Stimulated activated CD4-positive, alpha-beta T cell treated with anti-CD3 and anti-CD28 coated beads, Interleukin-2, amount 100 ng/mL, for 4 hours (primary cell): ENCODE data around the gene DENND2A.
"Not testable (repeated sequence)": the region's sequence is repeated elsewhere in the genome, so short reads cannot be mapped to it uniquely, and the experiment has no call there.

ENCODE experiments used
- DNase-seq: peaks from one replicate; pipeline ENCODE4 v3.0.0-alpha.2; 2020; ENCODE audit warnings: low read depth

The DENND2A gene

DNA sequence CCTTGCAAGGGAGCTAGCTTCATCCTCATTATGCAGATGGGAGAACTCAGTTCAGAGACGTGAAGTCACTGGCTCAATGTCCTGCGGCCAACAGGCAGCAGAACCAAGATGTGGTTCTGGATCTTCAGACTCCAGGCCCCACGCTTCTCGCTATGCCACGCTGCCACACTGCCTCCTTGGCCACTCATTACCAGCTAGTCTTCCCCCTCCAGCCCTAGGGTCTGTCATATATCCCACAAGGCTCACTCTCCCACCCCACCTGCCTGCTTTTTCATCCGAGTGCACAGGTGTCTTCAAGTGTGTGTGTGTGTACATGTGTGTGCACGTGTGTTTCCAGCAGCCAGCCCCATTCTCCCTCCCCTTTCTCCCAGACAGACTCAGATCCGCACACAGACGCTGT, 53.4 kb downstream of the DENND2A start:
- DNase-seq = no peak

DNA sequence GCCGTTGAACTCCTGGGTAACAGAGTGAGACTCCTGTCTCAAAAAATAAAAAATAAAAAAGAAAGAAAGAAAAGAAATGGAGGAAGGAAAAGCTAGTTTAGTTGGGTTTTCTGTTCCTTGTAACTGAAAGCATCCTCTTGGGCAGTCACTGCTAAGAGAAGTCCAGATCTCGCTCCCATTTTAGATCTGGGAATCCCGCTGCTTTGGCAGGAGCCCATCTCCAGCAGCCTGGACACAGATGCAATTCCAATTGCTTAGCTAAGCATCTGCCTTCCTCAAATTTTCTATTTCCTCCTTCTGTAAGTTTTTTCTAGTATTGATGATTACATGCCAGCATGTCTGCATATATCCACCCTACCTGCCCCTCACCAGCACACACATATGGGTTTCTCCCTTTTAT, 54.1 kb downstream of the DENND2A start:
- no peak for DNase-seq

DNA sequence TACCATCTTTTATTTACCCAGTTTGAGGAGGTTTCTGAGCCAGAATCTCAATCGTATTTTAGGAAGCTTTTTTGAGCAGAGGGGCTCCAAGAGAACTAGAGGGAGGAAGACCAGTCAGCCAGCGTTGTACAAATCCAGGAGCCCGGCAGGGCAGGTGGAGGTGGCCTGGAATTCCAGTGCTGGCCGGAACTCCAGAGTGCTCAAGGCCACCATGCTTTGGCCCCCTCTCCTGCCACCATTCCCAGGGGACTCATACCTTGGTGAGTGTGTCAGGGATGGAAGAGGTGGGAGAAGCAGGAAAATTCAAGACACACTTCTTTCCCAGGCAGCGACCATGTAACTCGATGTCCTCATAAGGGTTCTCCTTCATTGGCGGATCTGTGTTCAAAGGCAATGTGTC, 55.3 kb downstream of the DENND2A start:
- DNase-seq = no peak

DNA sequence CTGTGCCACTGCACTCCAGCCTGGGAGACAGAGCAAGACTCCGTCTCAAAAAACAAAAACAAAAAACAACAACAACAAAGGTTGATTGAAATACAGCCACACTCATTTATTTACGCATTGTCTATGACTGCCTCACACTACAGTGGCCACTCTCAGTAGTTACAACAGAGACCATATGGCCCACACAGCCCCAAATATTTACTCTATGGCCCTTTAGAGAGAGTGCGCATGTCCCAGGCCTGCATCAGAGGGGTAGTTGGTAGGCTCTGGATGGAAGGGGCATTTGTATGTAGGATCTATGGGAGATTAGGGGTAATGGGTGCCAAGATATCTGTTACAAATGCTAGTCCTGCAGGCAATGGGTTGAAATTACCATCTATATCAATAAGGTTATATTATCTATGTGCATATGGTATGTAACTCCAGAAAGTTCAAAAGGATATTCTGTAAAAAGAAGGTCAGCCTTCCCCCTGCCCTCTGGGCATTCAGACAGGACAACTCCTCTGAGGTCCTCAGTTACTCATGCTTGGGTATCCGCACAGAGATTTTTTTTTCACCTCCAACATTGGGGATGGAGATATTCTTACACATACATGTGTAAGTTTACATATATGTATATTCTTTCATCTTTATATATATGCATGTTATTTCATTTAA, 56.3 kb downstream of the DENND2A start:
- DNase-seq = no peak

DNA sequence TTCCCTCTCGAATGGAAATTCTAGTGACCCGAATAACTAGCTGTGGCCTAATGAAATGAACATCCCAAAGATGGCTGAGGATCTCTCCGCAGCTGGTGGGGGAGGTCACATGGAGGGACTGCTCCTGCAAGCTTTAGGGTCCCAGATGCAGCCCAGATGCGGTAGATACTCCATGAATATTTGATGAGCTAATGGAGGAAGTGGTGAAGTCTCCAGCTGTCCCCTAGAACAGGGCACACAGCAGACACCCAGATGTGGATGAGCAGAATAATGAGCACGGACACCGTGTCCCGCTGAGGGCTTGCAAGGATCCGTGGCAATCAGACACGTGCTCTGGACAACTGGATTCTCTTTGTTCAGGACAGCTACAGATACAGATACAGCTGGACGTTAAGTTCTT, 59.2 kb downstream of the DENND2A start:
- DNase-seq = no peak

DNA sequence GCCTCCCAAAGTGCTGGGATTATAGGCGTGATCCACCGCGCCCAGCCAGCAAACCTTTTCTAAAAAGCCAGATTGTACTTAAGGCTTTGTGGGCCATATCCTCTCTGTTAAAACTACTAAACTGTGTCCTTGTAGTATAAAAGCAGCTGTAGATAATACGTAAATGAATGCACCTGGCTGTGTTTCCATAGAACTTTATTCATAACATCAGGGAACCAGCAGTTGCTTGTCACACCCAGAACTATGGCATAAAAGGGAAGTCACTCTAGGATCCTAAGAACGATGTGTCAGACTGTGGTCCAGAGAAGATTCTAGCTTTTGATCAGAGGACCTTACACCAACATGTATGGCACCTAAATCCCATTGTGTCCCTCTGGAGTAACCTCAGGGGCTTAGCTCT, 63.0 kb downstream of the DENND2A start:
- no peak for DNase-seq

DNA sequence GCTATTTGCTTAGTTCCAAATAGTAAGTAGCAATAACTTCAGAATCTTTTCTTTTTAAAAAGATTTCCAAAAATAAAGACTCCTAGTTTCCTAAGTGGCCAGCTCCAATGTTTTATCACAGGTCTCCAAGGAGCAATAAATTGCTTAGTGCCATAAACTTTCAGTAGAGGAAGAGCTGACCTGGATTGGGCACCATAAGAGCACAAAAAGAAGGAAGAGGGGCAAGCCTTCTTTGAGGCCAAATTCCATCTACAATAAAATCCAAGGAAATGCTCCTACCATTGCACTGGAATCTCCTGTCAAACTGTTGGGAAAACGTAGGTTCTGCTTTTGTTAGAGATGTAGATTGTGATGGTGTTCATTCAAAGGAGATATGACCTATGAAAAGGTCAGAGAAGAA, 64.0 kb downstream of the DENND2A start:
- DNase-seq = no peak

DNA sequence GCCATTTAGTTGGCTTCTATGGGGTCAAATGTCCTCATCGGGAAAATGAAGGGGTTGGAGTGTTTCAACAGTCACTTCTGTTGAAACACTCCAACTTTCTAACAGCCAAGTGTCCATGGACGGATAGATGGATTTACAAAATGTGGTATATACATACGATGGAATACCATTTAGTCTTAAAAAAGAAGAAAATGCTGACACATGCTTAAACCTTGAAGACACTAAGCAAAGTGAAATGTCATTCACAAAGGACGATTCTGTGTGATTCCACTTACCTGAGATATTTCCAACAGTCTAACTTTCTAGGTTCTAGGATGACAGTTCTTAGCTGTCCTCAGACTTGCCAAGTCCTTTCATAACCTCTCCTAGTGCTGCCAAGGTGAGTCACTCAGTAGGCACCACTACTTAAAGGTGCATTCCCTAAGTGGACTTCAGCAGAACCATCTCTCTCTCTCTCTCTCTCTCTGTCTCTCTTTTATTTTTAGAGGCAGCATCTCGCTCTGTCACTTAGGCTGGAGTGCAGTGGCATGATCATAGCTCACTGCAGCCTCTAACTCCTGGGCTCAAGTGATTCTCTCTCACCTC, 69.0 kb downstream of the DENND2A start:
- DNase-seq = no peak

DNA sequence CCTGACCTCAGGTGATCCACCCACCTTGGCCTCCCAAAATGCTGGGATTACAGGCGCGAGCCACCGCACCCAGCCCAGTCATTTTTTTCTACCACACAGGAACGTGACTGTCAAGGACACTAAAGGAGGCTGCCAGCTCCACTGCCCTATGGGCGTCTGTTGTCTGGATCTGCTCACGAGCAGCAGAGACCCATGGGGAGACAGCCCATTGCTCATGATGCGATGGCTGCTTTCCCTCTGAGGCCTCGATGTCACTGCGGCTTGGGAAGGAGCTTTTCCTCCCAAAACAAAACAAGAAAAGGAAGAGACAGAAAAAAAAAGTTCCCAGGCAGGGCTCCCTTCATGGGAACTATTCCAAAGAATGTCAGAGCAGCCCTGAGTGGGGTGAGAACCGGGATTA, 70.5 kb downstream of the DENND2A start:
- no peak for DNase-seq

DNA sequence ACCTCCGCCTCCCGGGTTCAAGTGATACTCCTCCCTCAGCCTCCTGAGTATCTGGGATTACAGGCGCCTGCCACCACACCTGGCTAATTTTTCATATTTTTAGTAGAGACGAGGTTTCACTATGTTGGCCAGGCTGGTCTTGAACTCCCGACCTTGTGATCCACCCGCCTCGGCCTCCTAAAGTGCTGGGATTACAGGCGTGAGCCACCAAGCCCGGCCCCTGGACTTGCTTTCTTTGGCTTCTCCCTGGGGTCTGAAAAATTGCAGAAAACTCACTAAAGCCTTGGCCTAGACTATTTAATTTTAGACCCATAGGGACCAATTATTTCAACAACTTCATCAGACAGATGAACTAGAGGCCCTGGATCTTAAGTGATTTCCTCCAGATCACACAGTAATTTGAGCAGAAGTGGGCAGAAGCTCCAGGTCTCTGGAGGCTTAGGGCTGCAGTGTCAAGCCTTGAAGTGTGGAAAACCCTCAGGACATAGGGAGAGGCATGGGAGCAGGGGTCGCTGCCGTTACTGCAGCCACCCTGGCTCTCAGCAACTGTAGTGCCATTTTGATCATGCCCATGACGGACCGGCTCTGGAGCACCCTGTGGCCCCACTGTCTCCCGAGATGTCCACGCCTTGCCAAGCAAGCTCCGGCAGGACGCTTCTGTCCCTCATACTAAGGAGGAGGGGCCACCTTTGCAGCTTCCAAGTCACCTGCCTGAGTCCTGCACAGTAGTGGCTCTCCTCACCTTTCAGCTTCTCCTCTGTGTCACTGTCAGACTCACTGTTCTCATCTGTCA, 72.4 kb downstream of the DENND2A start:
- no peak for DNase-seq

DNA sequence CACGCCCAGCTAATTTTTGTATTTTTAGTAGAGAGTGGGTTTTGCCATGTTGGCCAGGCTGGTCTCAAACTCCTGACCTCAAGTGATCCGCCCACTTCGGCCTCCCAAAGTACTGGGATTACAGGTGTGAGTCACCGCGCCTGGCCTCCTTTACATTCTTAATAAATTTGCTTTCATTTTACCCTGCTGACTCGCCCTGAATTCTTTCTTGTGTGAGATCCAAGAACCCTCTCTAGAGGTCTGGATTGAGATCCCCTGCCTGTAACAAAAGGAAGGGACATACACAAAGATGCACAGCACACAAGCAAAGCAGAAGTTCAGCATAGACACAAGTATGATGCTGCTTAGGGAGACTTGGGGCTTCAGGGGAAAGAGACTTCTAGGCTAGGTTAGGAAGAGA, 74.4 kb downstream of the DENND2A start:
- not testable (repeated sequence) for DNase-seq

DNA sequence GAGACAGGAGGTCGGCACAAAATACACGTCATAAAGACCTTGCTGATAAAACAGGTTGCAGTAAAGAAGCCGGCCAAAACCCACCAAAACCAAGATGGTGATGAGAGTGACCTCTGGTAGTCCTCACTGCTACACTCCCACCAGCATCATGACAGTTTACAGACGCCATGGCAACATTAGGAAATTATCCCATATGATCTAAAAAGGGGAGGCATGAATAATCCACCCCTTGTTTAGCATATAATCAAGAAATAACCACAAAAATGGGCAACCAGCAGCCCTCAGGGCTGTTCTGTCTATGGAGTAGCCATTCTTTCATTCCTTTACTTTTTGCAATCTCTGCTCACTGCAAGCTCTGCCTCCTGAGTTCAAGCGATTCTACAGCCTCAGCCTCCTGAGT, 74.9 kb downstream of the DENND2A start:
- DNase-seq = not testable (repeated sequence)

DNA sequence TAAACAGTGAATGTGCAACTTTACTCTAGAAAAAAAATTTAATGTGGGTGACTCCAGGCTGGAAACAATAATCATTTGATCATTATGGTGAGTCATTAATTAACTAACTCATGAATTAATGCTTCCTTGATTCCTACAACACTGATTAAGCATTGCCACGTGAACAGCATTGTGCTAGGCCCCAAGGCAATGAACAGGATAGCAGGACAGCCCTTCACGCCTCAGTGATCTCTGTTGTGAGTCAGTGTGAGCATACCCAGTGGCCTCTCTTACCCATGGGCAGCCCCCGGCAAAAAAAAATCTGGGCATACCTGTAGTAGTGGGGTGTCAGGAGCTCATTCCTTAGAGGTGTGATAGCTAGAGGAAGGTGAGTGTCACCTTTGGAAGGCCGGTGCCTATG, 76.0 kb downstream of the DENND2A start:
- no peak for DNase-seq

DNA sequence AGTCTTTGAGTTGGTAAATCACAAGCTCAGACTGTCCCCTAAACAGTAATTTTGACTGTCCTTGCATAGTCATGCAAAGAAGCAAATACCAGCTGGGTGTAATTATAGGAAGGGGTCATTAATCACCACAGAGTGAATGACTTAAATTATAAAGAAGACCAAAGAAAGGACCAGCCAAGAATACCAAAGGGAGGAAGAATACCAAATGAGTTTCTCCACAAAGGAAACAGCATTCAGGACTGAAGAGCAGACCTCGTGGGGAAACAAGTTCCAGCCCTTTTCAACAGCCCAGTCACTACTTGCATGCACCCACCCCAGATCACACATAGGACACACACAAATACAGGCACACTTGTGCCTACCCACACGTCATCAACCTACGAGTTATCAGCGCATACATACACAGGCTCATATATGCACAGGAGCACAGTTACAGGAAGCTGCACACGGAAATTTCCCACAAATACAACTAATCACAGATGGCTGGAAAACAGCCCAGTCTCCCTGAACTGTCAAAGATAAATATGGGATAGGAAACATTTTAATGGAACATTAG, 77.6 kb downstream of the DENND2A start:
- no peak for DNase-seq

DNA sequence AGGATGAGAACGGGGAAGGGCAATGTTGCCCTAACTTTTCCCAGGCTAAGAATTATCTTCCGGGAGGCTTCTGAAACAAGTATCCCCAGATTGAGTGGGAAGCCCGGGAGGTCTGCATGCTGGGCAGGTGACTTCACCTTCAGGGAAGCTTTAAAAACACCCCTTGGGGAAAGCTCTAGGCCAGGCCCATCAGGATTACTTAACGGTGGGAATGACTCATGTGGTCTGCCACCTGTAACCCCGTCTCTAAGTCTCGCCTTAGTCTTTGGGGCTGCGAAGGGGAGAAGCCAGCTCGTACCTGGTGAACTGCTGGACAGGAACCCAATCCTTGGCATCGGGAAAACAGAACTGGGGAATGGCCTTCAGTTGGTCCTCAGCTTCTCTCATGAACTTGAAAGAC, 81.2 kb downstream of the DENND2A start:
- no peak for DNase-seq

DNA sequence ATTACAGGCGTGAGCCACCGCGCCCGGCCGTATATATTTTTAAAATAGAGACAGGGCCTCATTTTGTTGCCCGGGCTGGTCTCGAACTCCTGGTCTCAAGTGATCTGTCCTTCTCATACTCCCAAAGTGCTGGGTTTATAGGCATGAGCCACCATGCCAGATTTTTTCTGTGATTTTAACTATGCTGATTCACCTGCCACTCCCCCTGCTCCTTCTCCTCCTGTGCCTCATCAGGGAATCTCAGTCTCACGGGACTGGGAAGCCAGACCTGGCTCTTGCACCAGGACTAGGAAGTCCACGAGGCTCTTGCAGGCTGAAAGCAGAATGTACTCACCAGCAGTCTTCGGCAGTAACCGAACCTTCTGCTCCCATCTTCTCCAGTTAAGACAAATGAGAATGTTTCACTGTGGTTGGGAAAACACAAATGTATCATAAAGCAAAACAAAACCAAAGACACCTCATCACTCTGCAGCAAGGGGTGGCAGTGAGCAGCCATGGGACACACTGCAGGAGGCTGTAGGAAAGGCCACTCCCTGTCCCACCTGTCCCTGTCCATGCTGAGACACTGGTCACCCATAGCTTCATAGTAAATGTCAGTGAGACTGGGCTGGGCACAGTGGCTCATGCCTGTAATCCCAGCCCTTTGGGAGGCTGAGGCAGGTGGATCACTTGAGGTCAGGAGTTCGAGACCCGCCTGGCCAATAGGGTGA, 82.6 kb downstream of the DENND2A start:
- no peak for DNase-seq

DNA sequence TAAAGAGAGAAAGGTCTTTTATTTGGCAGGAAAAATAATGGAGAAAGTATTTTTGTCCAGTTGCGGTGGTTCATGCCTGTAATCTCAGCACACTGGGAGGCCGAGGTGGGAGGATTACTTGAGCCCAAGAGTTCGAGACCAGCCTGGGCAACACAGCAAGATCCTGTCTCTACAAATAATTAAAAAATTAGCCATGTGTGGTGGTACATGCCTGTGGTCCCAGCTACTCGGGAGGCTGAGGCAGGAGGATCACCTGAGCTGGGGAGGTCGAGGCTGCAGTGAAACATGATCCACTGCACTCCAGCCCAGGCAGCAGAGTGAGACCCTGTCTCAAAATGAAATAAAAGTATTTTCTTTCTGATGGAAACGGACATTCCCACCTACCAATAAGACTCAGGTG, 83.5 kb downstream of the DENND2A start:
- DNase-seq = no peak

DNA sequence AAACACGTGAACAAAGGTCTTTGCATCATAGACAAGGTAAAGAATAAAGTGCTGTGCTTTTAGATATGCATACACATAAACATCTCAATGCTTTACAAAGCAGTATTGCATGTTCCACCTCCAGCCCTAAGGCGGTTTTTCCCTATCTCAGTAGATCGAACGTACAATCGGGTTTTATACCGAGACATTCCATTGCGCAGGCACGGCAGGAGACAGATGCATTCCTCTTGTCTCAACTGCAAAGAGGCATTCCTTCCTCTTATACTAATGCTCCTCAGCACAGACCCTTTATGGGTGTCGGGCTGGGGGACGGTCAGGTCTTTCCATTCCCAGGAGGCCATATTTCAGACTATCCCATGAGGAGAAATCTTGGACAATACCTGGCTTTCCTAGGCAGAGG, 87.4 kb downstream of the DENND2A start:
- DNase-seq = not testable (repeated sequence)

DNA sequence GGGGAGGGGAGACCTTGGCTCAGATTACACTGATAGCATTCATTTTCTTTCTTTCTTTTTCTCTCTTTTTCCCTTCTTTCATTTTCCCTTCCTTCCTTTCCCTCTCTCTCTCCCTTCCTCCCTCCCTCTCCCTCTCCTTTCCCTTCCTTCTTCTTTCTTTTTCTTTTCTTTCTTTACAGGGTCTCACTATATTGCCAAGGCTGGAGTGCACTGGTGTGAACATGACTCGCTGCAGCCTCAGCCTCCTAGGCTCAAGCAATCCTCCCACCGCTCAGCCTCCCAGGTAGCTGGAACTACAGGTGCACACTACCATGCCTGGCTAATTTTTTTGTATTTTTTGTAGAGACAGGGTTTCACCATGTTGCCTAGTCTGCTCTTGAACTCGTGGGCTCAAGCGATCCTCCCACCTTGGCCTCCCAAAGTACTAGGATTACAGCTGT, 88.4 kb downstream of the DENND2A start:
- no peak for DNase-seq

DNA sequence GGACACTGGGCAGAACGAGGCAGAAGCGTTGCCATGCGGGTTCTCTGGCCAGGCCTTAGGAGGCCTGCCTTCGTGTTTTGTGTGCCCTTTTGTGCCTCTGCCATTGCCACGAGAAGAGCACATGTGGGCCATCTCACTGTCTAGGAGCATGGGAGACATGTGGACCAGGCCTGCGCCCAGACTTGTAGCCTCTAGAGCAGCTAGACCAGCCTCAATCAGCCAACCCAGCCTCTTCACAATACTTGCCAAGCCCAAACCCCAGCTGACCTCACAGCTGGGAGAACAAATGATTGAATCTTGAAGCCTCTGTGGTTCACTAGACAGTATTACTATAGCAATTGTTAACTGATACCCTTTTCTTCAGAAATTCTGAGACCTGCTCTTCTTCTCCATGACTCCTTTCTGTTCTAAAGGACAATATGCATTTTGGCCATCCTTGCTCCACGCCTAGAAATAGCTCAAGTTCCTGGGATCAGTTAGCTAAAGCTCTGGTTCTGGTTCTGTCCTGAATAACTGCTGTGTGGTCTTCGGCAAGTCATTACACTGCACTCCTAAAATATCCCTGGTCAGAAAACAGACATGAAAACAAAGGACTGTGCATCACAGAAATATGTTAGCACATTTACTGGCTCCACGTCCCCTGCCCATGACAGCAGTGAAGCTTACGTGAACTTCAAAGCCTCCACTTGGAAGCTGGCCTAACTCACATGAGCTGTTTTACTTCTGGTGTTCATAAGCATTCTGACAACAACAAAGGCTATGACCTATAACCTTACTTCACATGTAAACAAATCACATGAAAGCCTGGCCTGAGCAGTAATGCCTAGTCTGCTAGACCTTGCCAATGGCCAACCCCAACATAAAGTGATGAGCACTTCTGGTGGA, 89.0 kb downstream of the DENND2A start:
- no peak for DNase-seq

DNA sequence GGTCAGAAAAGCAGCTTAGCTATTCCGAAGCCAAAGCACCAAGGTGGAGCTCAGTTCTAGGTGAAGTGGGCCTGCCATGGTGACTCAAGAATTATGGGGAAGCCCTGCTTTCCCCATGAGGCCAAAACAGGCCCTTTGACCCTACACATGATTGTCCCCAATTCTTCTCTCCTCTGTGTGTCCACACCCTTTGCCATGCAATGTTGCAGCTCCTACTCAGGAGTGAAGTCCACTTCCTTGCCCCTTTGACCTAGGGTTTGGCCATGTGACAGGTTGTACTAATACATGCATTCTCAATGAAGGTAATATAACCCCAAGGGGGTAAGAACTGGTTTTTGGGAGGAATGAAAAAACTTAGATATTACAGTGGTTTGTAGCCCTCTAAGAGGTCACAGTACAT, 93.7 kb downstream of the DENND2A start:
- no peak for DNase-seq
